HPDE6-E6E7 (cell line): ENCODE measurements around the gene SDHD.
"Not testable (repeated sequence)": the region's sequence is repeated elsewhere in the genome, so short reads cannot be mapped to it uniquely, and the experiment has no call there.

ENCODE experiments used
- DNase-seq: peaks from one replicate; pipeline ENCODE4 v3.0.0; 2011; ENCODE audit warnings: missing footprints; ENCODE audit errors: extremely low spot score

The SDHD gene

DNA sequence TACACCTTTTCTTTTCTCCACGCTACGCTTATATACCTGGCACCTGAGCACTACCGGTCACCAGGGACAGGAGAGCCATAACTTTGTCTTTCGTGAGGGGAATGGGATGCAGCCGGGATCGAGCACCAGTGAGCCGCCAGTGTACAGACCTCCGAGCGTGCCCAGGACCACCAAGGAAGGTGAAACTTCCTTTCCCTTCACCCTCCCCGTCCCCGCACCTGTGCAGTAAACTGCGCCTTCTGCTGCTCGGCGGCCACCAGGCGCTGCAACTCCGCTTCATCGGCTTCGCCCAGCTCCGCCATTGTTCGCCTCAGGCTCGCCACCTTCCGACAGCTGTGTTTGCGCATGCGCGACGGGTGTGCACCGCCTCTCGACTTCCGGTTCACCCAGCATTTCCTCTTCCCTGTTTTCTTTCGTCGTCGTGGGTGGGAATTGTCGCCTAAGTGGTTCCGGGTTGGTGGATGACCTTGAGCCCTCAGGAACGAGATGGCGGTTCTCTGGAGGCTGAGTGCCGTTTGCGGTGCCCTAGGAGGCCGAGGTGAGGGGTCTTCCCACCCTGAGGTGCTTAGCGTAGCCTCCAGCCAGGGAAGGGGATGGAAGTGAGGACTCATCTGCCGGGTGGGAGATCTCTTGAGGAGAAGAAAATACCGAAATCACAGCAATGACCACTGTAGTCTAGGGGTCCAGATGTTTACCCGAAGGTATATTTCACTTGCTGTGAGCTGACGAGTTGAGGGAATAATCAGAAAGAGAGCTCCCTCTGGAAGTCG is at the start of gene SDHD, which contains the start of gene TIMM8B:
TSS of gene SDHD (plus strand) at position 452 of the 770 bp plus-strand sequence. CDS start at position 487, 35 bp downstream.
TSS of gene TIMM8B (minus strand) at position 335 of the 770 bp plus-strand sequence. CDS start at position 302, 33 bp downstream.
- DNase-seq, result peak; percentile 97

DNA sequence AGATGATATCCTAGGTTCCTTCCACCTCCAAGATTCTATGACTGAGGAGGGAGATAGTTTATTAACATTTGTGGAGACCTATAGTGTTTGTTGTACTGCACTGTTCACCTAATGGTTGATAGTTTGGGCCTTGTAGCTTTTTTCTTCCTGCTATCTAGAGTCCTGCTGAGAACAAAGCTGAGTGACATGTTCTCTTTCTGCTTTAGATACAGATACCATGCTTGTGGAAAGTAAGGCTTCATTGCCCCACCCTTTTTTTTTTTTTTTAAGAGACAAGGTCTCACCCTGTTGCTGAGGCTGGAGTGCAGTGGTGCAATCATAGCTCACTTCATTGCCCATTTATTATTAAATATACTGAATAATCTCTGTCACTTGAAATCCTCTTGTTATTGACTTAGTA is 49.1 kb upstream of the SDHD start:
- no peak for DNase-seq

DNA sequence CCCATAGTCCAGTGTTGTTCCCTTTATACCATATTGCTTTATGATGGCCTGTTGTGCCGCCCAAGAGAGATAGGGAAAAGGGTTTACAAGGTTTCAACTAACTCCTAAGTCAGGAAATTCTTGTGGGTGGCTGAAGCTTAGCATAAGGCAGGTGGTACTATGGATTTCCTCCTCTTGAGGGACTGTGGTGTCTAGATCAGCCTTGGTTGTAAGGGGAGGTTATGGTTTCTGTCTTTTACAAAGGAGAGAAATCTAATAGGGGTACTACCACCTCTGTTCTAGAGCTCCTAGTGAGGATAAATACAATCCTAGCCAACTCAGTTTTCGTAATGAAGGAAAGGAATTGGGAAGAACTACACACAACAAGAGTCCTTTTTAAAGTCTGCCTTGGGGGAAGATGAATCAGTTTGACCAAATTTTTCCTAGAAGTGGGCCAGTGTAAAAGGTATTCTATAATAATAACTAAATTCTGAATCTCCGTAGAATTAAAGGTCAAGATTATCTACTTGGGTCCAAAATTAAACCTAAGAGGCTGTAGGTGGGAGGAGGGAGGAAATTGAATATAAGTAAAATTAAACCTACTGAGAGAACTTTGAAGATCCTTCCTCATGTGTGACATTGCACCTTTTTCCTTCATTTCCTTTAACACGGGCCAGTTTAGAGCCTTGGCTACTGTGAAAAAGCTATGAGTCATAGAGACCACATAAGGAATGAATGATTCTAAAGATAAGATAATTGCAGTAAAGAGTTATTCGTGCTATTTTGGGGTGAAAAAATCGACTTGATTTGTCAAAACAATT is 44.3 kb upstream of the SDHD start:
- no peak for DNase-seq

DNA sequence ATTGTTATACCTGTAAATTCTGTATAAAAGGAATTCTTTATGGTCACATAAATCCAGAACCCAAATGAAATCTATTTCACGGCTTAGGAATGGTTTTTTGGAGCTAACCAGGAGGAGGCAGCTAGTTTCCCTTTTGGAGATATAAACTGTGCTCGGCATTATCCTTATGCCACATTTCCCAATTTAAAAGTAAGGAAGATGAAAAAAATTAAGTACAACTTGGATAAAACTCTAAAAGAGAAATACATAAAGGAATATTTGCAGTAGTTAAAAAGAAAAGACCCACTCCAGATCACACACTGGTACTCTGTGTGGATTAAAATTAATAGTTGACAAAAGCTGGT is 43.7 kb upstream of the SDHD start:
- no peak for DNase-seq

DNA sequence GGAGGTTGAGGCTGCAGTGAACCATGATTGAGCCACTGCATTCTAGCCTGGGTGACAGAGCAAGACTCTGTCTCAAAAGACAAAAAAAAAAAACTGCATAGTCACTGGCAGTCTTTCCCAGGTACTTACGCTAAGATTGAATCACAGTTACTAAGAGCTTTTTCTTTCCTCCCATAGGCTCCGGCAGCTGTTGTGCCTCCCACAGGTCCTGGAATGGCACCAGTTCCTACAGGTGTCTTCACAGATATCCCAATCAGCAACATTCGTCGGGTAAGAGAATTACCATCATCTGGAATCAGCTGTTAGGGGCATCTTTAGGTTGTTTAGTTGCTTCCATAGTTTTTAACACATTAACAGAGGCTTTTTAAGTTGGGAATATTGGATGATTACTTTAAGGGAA is 41.7 kb upstream of the SDHD start:
- DNase-seq, result no peak

DNA sequence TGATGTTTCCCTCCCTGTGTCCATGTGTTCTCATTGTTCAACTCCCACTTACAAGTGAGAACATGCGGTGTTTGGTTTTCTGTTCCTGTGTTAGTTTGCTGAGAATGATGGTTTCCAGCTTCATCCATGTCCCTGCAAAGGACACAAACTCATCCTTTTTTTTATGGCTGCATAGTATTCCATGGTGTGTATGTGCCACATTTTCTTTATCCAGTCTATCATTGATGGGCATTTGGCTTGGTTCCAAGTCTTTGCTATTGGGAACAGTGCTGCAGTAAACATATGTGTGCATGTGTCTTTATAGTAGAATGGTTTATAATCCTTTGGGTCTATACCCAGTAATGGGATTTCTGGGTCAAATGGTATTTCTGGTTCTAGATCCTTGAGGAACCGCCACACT is 40.0 kb upstream of the SDHD start:
- DNase-seq, result not testable (repeated sequence)

DNA sequence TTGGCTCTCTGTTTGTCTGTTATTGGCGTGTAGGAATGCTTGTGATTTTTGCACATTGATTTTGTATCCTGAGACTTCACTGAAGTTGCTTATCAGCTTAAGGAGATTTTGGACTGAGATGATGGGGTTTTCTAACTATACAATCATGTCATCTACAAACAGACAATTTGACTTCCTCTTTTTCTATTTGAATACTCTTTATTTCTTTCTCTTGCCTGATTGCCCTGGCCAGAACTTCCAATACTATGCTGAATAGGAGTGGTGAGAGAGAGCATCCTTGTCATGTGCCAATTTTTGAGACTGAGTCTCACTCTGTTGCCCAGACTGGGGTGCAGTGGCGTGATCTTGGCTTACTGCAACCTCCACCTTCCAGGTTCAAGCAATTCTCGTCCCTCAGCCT is 38.4 kb upstream of the SDHD start:
- DNase-seq, result not testable (repeated sequence)

GRCh38 chr11:112049777-112050176 is 36.9 kb upstream of the SDHD start:
- no peak for DNase-seq

- no peak for DNase-seq
Observed at GRCh38 chr11:112050721-112051120, 36.0 kb upstream of the SDHD start.

- no peak for DNase-seq
Observed at GRCh38 chr11:112051768-112052167, 34.9 kb upstream of the SDHD start.

GRCh38 chr11:112057170-112057569 is 29.5 kb upstream of the SDHD start:
- no peak for DNase-seq

DNA sequence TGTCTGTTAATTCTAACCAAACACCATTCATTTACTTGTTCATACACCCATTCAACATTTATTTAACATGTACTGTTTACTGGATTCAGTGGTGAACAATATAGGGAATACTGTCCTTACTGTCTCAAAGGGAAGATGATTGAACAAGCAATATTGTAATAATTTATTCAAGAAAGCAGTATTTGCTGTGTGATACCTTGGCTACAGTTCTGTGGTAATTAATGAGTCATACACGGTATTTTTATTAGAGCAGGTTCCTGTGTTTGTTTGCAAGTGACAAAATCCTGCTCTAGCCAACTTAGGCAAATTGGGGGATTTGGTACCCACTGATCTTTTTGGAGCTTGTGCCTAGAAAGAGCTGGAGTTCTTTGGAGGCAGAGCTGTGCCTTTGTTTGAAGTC is 28.6 kb upstream of the SDHD start:
- no peak for DNase-seq

- no peak for DNase-seq
Observed at GRCh38 chr11:112062923-112063322, 23.8 kb upstream of the SDHD start.

GRCh38 chr11:112073941-112074811 is 12.5 kb upstream of the SDHD start, which contains the start of the genes NKAPD1 and PIH1D2:
TSS of gene NKAPD1 (plus strand) at chr11:112074299. CDS start at chr11:112075575, 1,276 bp downstream.
TSS of gene PIH1D2 (minus strand) at chr11:112074017. CDS start at chr11:112073174, 843 bp downstream.
- peak; percentile 79 for DNase-seq

DNA sequence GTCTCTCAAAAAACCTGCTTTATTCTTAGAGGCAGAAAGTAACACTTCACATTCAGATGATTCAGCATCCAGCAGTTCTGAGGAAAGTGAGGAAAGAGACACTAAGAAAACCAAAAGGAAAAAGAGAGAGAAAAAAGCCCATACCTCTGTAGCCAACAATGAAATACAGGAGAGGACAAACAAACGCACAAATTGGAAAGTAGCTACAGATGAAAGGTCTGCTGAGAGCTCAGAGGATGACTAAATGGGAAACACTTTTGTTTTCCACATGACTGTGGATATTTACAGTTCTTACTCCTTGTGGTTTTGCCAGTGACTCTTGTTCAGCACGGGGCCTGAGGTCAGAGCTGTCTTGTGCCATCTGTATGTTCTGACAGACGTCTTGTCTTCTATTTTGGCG is 3.9 kb upstream of the SDHD start:
- no peak for DNase-seq

- DNase-seq, result no peak
Observed at GRCh38 chr11:112085822-112086421, 751 bp upstream of the SDHD start.

GRCh38 chr11:112087212-112087611 is 539 bp downstream of the SDHD start:
- DNase-seq, result no peak

GRCh38 chr11:112095302-112095701 is 8.6 kb downstream of the SDHD start:
- not testable (repeated sequence) for DNase-seq

- DNase-seq, result no peak
Observed at GRCh38 chr11:112096194-112096593, 9.5 kb downstream of the SDHD start.

GRCh38 chr11:112097734-112098528 is 11.3 kb downstream of the SDHD start:
- DNase-seq, result no peak

GRCh38 chr11:112100462-112100861 is 13.8 kb downstream of the SDHD start:
- DNase-seq, result no peak
